Upper lobe of left lung (tissue), 4 donors: Measurements from ENCODE around the gene PDE8A.

ENCODE experiments used
- EP300 ChIP-seq, 4 donors: sonication (generic); formaldehyde crosslinking; IDR thresholded peaks; one replicate each; pipeline ENCODE4 v1.5.1; 2017; ENCODE audit warnings: antibody characterized with exemption in 4 of 4, control low read depth in 2 of 4
- POLR2A ChIP-seq, 4 donors: fragments of 450-650 bp; IDR thresholded peaks; one replicate each; pipeline ENCODE4 v1.5.1; 2016 to 2017; ENCODE audit warnings: antibody characterized with exemption in 4 of 4, mild to moderate bottlenecking in 2 of 4
- POLR2AphosphoS5 ChIP-seq, 2 donors: sonication (generic); formaldehyde crosslinking; IDR thresholded peaks; one replicate each; pipeline ENCODE4 v1.5.1; 2017; ENCODE audit warnings: antibody characterized with exemption in 2 of 2
- TF ChIP-seq, protein P1 (sequence below), 6 experiments: fragments of 450-650 bp in 4 of 6; fragments of 200-600 bp in 2 of 6; sonication (generic) in 2 of 6; IDR thresholded peaks; one replicate each; pipeline ENCODE4 v1.5.1; 2016 to 2019; ENCODE audit warnings: antibody characterized with exemption in 6 of 6

DNA sequence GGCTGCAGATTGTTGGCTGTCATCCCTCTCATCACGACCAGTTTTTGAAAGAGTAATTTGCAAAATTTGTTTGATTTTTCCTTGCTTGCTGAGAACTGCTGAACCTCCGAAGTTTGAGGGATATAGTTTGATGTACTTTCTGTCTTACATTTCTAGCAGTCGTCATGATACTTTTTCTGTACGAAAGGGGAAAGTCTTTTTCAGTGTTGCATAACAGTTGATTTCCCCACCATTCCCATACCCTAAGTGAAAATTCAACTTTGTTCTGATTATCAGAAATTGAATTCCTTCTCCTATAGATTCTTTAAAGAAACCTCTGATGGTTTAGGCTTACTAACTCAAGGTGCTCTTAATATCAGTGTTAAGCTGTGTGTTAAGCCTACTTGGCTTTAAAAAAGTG lies 1.6 kb downstream of the PDE8A start:
- TF ChIP-seq, protein P1, sequence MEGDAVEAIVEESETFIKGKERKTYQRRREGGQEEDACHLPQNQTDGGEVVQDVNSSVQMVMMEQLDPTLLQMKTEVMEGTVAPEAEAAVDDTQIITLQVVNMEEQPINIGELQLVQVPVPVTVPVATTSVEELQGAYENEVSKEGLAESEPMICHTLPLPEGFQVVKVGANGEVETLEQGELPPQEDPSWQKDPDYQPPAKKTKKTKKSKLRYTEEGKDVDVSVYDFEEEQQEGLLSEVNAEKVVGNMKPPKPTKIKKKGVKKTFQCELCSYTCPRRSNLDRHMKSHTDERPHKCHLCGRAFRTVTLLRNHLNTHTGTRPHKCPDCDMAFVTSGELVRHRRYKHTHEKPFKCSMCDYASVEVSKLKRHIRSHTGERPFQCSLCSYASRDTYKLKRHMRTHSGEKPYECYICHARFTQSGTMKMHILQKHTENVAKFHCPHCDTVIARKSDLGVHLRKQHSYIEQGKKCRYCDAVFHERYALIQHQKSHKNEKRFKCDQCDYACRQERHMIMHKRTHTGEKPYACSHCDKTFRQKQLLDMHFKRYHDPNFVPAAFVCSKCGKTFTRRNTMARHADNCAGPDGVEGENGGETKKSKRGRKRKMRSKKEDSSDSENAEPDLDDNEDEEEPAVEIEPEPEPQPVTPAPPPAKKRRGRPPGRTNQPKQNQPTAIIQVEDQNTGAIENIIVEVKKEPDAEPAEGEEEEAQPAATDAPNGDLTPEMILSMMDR (IDR thresholded peaks at IDR 0.05), result no peak
- TF ChIP-seq POLR2A (IDR thresholded peaks at IDR 0.05) (no peak), POLR2AphosphoS5 (IDR thresholded peaks at IDR 0.05) (no peak), EP300 (IDR thresholded peaks at IDR 0.05) (no peak)
